ENCODE measurements around the gene LTBR.

DNA sequence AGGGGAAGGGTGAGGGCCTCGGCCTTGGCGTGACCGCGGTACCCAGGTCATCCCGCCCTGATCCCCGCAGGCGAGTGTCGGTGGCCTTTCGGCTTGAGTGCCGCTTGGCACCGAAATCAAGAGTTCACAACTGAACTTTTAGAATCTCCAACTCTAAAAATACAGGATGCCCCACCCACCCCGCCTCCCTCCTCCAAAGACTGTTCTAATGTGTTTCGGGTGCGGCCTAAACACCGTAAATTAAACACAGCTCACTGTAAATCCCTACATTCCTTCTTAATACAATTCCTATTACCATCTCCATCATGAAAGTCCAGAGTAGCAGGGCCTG lies 20.0 kb upstream of the LTBR start:
- no peak for TF ChIP-seq POLR2AphosphoS5 (IDR thresholded peaks at IDR 0.05; ENCODE audit: low read depth, low read length)
- TF ChIP-seq POLR2A (IDR thresholded peaks at IDR 0.05; ENCODE audit: low read depth, low read length): no peak

All from GM12892 (cell line).